GM12874 (cell line): Measurements from ENCODE around the gene RNF25.

Experiments
- CTCF ChIP-seq: IDR thresholded peaks from 2 replicates; pipeline ENCODE4 v1.5.1; 2011; ENCODE audit warnings: low read depth, mild to moderate bottlenecking, control low read depth, low read length, moderate library complexity; ENCODE audit not compliant: insufficient read depth

RNF25 gene

GRCh38 chr2:218716070-218716469 is 44.3 kb upstream of the RNF25 start:
- TF ChIP-seq CTCF: no peak

DNA sequence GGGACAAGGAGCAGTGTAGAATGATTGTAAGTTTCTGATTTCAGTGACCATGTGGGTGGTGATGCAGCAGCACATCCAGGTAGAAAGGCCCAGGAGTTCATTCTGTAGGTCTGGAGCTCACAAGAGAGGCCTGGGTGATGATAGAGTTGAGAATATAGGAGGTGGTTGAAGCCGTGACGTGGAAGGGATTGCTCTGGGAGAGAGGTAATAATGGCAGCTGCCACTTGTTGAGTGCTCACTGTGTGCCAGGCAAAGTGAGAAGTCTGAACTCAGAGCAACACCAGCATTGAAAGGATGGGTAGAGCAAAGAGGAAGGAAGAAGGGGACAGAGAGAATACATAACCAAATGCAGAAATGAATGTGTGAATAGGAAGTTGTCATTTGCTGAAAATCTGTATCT is 42.1 kb upstream of the RNF25 start:
- no peak for TF ChIP-seq CTCF

DNA sequence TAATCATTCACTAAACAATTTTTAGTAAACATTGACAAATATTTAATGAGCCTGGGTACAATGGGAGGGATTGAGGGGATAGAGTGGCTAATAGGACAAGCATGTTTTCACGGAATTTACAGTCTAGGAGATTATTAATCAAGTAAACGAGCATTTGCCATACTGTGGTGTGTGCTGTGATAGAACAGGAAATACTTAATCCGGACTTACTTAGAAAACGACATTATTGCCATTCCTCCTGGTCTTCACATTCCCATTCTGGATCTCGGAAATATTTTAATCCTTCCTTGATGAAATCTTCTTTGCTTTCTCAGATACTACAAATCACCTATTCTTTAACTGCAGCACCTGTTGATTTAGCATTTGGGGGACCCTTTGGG is 39.7 kb upstream of the RNF25 start:
- TF ChIP-seq CTCF: no peak

GRCh38 chr2:218710687-218711549 is 39.1 kb upstream of the RNF25 start, which contains the start of gene TTLL4:
TTLL4 (plus strand) TSS chr2:218710835; CDS start chr2:218737677, 26,842 bp downstream.
- peak; percentile 92 for TF ChIP-seq CTCF

DNA sequence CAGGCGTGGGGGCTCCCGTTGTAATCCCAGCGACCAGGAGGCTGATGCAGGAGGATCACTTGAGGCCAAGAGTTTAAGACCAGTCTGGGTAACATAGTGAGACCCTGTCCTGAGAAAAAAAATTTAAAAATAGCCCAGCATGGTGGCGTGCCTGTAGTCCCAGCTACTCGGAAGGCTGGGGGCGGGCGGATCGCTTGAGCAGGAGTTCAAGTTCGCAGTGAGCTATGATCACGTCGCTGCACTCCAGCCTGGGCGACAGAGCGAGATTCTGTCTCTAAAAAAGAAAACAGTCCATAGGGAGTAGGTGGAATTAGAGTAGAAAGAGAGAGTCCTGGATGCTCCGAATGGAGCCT is 38.5 kb upstream of the RNF25 start:
- TF ChIP-seq CTCF: no peak

GRCh38 chr2:218709908-218710307 is 38.1 kb upstream of the RNF25 start:
- TF ChIP-seq CTCF: no peak

DNA sequence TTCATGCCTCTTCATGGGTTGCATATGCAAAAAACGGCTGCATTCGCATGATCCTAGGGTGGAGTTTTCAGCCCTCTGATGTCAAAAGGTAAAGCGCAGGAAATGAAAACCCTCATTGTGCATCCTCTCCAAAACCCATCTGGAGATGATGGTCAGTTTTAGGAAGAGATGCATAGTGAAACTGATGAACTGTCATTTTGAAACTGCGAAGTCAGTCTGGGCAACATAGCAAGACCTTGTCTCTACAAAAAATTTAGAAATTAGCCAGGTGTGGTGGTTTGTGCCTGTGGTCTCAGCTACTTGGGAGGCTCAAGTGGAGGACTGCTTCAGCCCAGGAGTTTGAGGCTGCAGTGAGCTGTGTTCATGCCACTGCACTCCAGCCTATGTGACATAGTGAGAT is 36.3 kb upstream of the RNF25 start:
- no peak for TF ChIP-seq CTCF

GRCh38 chr2:218703341-218703740 is 31.5 kb upstream of the RNF25 start:
- no peak for TF ChIP-seq CTCF
